NCI-H2029 treated with DMSO at 0.1 percent for 48 hours (cell line): ENCODE results near the gene BLTP3A.
A peak's percentile ranks its signal among the peaks of the same experiment; 100 is the strongest.
"Not testable (repeated sequence)": the region's sequence is repeated elsewhere in the genome, so short reads cannot be mapped to it uniquely, and the experiment has no call there.

Source experiments
- DNase-seq: peaks from one replicate; lab custom pipeline; 2025; lab: John Stamatoyannopoulos, UW

BLTP3A gene

GRCh38 chr6:34791701-34792604, at the start of gene BLTP3A:
Gene BLTP3A, plus strand, starts transcription at chr6:34792083. Its CDS starts 168 bp downstream, at chr6:34792251.
- peak; percentile 44 for DNase-seq

GRCh38 chr6:34742094-34742493, 49.8 kb upstream of the BLTP3A start:
- no peak for DNase-seq

- DNase-seq: no peak
Observed at GRCh38 chr6:34743625-34744293, 48.1 kb upstream of the BLTP3A start.

- DNase-seq: not testable (repeated sequence)
Observed at GRCh38 chr6:34744294-34744647, 47.6 kb upstream of the BLTP3A start.

GRCh38 chr6:34745277-34746103, 46.4 kb upstream of the BLTP3A start:
- DNase-seq: peak; percentile 2

- peak; percentile 9 for DNase-seq
Observed at GRCh38 chr6:34746104-34746846, 45.6 kb upstream of the BLTP3A start.

GRCh38 chr6:34748757-34749156, 43.1 kb upstream of the BLTP3A start:
- DNase-seq: no peak

- DNase-seq: peak; percentile 7
Observed at GRCh38 chr6:34756513-34756856, 35.4 kb upstream of the BLTP3A start.

- DNase-seq: no peak
Observed at GRCh38 chr6:34757687-34758274, 34.1 kb upstream of the BLTP3A start.

- no peak for DNase-seq
Observed at GRCh38 chr6:34760108-34760507, 31.8 kb upstream of the BLTP3A start.

GRCh38 chr6:34761681-34762080, 30.2 kb upstream of the BLTP3A start:
- not testable (repeated sequence) for DNase-seq

GRCh38 chr6:34768148-34768547, 23.7 kb upstream of the BLTP3A start:
- no peak for DNase-seq

- no peak for DNase-seq
Observed at GRCh38 chr6:34771727-34772126, 20.2 kb upstream of the BLTP3A start.

- DNase-seq: no peak
Observed at GRCh38 chr6:34772940-34773339, 18.9 kb upstream of the BLTP3A start.

GRCh38 chr6:34773916-34774315, 18.0 kb upstream of the BLTP3A start:
- no peak for DNase-seq

- no peak for DNase-seq
Observed at GRCh38 chr6:34774967-34775366, 16.9 kb upstream of the BLTP3A start.

- not testable (repeated sequence) for DNase-seq
Observed at GRCh38 chr6:34785375-34785774, 6.5 kb upstream of the BLTP3A start.

- DNase-seq: not testable (repeated sequence)
Observed at GRCh38 chr6:34787152-34787551, 4.7 kb upstream of the BLTP3A start.

GRCh38 chr6:34788111-34788510, 3.8 kb upstream of the BLTP3A start:
- no peak for DNase-seq

- no peak for DNase-seq
Observed at GRCh38 chr6:34791164-34791700, 651 bp upstream of the BLTP3A start.
